Tibial nerve (tissue), 3 donors: ENCODE results near the gene STAT5B.

Source experiments
- POLR2A ChIP-seq, 2 donors: fragments of 450-650 bp; IDR thresholded peaks; one replicate each; pipeline ENCODE4 v1.6.1; 2017; ENCODE audit warnings: antibody characterized with exemption in 2 of 2, mild to moderate bottlenecking in 2 of 2, moderate library complexity in 2 of 2
- TF ChIP-seq, protein P1 (sequence below), 5 experiments: fragments of 200-600 bp in 3 of 5; fragments of 450-650 bp in 2 of 5; sonication (generic) in 3 of 5; IDR thresholded peaks; one replicate each; pipeline ENCODE4 v1.5.1; 2016 to 2019; ENCODE audit warnings: antibody characterized with exemption in 5 of 5, mild to moderate bottlenecking in 3 of 5, moderate library complexity in 2 of 5

DNA sequence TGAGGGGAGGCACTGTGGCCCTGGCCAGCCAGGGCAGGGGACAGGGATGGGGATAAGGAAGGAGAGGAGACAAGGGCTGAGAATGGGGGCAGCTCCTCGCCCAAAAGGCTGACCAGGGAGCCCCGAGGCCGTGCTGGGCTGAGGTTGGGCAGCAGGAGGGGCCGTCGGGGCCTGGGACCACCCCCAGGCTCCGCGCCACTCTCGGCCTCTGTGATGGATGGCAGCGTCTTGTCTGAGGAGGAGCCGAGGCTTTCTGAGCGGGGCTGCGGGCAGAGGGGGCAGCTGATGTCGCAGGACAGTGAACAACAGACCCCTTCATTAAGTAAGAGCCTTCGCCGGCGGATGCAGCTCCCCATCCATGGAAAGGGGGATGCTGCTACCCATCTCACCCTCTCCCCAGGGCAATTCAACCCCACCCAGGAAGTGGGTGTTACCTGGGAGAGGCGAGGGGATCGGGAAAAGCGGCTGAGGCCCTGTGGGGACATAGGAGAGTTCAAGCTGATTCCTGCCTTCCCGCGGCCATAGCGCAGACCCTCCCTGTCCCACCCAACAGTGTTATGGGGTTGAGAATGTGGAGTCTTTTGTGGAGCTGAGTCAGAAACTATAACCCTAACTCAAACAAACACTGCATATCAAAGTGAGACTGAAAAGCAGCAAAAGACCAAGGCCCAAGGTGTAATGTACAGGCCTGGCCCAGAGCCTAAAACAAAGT, 112.3 kb downstream of the STAT5B start:
- no peak for TF ChIP-seq POLR2A (IDR thresholded peaks at IDR 0.05)
- TF ChIP-seq, protein P1, sequence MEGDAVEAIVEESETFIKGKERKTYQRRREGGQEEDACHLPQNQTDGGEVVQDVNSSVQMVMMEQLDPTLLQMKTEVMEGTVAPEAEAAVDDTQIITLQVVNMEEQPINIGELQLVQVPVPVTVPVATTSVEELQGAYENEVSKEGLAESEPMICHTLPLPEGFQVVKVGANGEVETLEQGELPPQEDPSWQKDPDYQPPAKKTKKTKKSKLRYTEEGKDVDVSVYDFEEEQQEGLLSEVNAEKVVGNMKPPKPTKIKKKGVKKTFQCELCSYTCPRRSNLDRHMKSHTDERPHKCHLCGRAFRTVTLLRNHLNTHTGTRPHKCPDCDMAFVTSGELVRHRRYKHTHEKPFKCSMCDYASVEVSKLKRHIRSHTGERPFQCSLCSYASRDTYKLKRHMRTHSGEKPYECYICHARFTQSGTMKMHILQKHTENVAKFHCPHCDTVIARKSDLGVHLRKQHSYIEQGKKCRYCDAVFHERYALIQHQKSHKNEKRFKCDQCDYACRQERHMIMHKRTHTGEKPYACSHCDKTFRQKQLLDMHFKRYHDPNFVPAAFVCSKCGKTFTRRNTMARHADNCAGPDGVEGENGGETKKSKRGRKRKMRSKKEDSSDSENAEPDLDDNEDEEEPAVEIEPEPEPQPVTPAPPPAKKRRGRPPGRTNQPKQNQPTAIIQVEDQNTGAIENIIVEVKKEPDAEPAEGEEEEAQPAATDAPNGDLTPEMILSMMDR (IDR thresholded peaks at IDR 0.05) = no peak
